Measurements from ENCODE around the gene SIX4. TPM values are rescaled to one million over a fixed set of nuclear protein-coding genes. Genes with fewer than 3 reads are reported as not detected.

Gene SIX4
- total and polyA plus RNA-seq, 12 donors: 0.40 to 3.9 (median 3.0) TPM

DNA sequence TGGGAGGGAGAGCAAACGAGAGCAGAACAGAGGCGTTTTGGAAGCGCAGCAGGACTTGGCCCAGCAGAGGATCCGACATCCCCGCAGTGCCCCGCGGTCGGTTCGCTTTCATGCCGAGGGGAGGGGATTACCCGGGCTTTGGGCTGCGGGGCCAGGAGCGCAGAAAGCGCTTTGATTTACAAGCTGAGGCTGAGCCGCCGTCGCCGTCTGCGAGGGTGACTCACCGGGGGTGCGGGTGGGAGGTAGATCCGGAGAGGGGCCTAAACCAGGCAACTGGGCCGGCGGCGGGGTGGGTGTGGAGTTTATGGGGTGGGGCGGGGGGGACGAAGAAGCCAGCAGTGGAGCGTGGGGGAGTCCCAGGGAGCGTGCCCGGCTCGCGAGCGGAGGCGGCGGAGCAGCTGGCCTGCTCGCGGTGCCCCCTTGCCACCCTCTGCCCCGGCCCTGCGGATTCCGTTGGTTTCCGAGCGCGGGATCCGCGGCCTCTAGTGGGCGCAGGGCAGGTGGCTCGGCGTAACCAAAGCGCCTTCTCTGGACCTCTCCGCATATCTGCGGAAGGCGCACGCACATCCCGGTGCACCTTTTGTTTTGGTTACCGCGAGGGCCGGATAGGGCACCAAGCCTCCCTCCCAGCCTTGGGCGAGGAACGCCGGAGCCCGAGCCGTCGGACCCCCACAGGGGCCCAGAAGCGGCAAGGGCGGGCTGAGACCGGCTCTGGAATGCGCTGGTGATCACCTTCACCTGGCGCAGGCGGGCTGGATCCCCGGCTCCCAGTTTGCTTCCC lies 2.6 kb downstream of the SIX4 start:
- intact Hi-C loops (cut with DNase I): loop anchor here in 1 of 2 donors (10.0 kb wide), 1 partner anchor 143 kb away; no protein-coding TSS in a partner anchor
- no peaks in the 10 kb centered on the region for H3K27me3 ChIP-seq
- peak overlapping the region in 2 of 4 donors; percentile 70 to 84 for H3K4me3 ChIP-seq
- peaks cover 15 to 25% of the 10 kb centered on the region in 2 donors for H3K4me1 ChIP-seq (replicated peaks in 1 of 2)
- H3K27ac ChIP-seq: peak overlapping the region in 2 of 5 donors; percentile 19 to 61
- 4 to 43% (median 4%) methylated on average over 9 to 70 of the region's 70 CpGs; no CpG with 5 or more reads in 1 of the 4 donors for WGBS, 4 donors
- no peaks in the 10 kb centered on the region for H3K9me3 ChIP-seq (replicated peaks in 1 of 3)
- TF ChIP-seq POLR2A (IDR thresholded peaks at IDR 0.05): no peak
- TF ChIP-seq, protein P1, sequence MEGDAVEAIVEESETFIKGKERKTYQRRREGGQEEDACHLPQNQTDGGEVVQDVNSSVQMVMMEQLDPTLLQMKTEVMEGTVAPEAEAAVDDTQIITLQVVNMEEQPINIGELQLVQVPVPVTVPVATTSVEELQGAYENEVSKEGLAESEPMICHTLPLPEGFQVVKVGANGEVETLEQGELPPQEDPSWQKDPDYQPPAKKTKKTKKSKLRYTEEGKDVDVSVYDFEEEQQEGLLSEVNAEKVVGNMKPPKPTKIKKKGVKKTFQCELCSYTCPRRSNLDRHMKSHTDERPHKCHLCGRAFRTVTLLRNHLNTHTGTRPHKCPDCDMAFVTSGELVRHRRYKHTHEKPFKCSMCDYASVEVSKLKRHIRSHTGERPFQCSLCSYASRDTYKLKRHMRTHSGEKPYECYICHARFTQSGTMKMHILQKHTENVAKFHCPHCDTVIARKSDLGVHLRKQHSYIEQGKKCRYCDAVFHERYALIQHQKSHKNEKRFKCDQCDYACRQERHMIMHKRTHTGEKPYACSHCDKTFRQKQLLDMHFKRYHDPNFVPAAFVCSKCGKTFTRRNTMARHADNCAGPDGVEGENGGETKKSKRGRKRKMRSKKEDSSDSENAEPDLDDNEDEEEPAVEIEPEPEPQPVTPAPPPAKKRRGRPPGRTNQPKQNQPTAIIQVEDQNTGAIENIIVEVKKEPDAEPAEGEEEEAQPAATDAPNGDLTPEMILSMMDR (IDR thresholded peaks at IDR 0.05): peak in 4 of 6 experiments; percentile 13 to 32 (median 28)
- H3K36me3 ChIP-seq (replicated peaks in 1 of 2): no peaks in the 10 kb centered on the region
- peak; percentile 46 to 65 (median 57) for DNase-seq

DNA sequence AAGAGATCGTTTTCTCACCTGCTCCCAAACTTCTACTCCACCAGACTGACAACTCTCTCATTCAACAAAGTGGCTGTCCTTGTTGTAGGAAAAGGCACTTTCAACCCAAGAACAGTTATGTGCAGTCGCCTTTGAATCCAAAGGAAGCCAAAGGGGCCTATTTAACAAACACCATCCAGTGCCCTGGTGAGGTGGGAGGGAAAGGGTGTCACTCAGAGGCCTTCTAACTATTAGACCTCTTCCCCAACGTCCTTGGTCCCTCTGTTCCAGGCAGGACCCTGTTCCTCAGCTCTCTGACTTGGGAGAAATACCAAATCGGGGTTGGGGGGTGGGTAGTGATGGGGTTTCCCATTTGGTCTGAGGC lies 3.2 kb downstream of the SIX4 start:
- no peaks in the 10 kb centered on the region for H3K27me3 ChIP-seq
- 52 to 63% (median 58%) methylated on average over 3 to 4 of the region's 4 CpGs for WGBS, 4 donors
- H3K4me3 ChIP-seq: peak overlapping the region in 1 of 4 donors; percentile 84
- no peaks in the 10 kb centered on the region for H3K9me3 ChIP-seq (replicated peaks in 1 of 3)
- no peak overlapping the region for H3K27ac ChIP-seq
- peaks cover 15 to 25% of the 10 kb centered on the region in 2 donors for H3K4me1 ChIP-seq (replicated peaks in 1 of 2)
- DNase-seq: no peak
- no peaks in the 10 kb centered on the region for H3K36me3 ChIP-seq (replicated peaks in 1 of 2)
- TF ChIP-seq POLR2A (IDR thresholded peaks at IDR 0.05): no peak
- TF ChIP-seq, protein P1 (IDR thresholded peaks at IDR 0.05): no peak
- intact Hi-C loops (cut with DNase I): loop anchor here in 1 of 2 donors (10.0 kb wide), 1 partner anchor 144 kb away; no protein-coding TSS in a partner anchor

DNA sequence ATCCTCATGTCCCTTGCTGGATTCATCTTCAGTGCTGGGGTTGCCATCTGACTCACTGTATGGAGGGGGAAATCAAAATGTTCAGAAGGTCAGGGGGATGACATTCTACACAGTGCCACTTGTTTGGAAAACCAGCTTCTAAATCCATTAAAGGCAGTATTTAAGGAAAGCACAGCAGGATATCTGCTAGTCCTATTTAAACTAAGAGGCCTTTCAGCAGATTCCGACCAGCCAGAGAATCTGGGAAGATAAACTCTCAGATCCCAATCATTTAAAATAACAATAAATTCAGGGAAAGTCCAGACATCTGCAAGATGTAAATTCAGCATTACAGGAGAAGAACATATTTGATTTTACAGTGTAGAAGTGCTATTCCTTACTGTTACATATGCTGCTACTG lies 3.8 kb downstream of the SIX4 start:
- Histone ChIP-seq H3K4me3 (no peak overlapping the region), H3K27ac (no peak overlapping the region), H3K4me1 (replicated peaks in 1 of 2) (peaks cover 15 to 25% of the 10 kb centered on the region in 2 donors), H3K36me3 (replicated peaks in 1 of 2) (no peaks in the 10 kb centered on the region), H3K27me3 (no peaks in the 10 kb centered on the region), H3K9me3 (replicated peaks in 1 of 3) (no peaks in the 10 kb centered on the region)
- TF ChIP-seq, protein P1 (IDR thresholded peaks at IDR 0.05): no peak
- no peak for TF ChIP-seq POLR2A (IDR thresholded peaks at IDR 0.05)
- WGBS, 4 donors: 89 to 100% (median 97%) methylated on average over 1 of the region's 1 CpG
- no peak for DNase-seq
- intact Hi-C loops (cut with DNase I): loop anchor here in 1 of 2 donors (10.0 kb wide), 1 partner anchor 144 kb away; no protein-coding TSS in a partner anchor

DNA sequence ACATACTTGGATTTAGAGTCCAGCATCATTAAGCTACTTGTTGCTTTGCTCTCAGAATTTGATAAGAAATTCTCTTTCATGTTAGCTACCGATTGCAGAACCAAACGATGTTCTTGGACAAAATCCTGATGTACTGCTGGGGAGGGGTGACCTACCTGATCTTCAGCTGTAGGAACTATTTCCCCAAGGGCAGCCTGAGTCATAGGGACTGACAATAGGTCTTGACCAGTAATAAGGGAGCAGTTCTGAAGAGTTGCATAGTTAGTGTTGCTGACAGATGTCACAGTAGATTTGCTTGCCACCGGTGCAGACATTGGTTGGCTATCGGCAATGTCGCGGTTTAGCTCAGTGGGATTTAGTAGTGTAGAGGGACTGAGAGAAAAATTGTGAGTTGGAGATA lies 10.6 kb downstream of the SIX4 start:
- Histone ChIP-seq H3K27ac (no peak overlapping the region), H3K4me1 (replicated peaks in 1 of 2) (no peaks in the 10 kb centered on the region), H3K36me3 (replicated peaks in 1 of 2) (no peaks in the 10 kb centered on the region), H3K27me3 (no peaks in the 10 kb centered on the region), H3K4me3 (no peak overlapping the region), H3K9me3 (replicated peaks in 1 of 3) (no peaks in the 10 kb centered on the region)
- 73 to 80% (median 79%) methylated on average over 6 of the region's 6 CpGs for WGBS, 4 donors
- intact Hi-C loops (cut with DNase I): no loop called here
- TF ChIP-seq, protein P1 (IDR thresholded peaks at IDR 0.05): no peak
- TF ChIP-seq POLR2A (IDR thresholded peaks at IDR 0.05): no peak
- no peak for DNase-seq

Data from adrenal gland (tissue), 12 donors.